ENCODE data around the gene GSX2.
A peak's percentile ranks its signal among the peaks of the same experiment; 100 is the strongest.
"Not testable (repeated sequence)": the region's sequence is repeated elsewhere in the genome, so short reads cannot be mapped to it uniquely, and the experiment has no call there.

Gene GSX2

DNA sequence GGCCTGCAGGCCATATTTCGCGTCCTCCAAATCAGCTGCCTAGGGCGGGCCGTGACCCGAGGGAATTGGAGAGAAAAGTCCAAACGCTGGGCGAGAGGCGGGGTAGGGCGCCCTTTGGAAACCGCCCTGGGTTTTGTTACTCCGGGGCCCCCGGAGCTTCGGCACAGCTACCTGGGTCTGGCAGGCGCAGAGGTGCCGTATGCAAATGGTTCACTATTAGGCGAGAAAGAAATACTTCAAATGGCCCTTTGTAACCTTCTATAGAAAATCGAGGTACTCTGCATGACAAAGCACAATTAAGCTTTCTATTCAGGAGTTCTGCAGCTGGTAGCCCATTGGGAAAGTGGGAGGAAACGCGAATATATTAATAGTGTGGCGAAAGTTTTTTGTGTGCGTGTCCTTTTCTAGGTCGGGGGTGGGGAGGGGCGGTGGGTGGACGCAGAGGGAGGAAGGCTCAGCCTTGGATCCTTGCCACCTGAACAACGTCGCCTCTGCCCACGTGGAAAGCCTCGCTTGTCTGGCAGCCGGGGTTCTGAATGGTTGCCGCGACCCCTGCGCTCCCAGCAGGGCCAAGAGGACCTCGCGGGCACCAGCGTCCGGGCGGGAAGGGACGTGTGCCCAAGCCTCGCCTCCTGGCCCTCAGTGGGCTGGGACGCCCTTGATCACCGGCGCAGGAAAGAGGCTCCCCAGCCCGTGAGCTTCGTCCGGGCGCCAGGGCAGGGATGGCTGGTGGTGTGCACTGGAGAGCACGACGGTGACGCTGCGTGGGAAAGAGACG lies 9.5 kb downstream of the GSX2 start:
- Histone ChIP-seq H3K9ac (ENCODE audit: low read depth, low read length) (no peak overlapping the region), H3K27me3 (ENCODE audit: insufficient read depth, low read length) (peaks cover 86% of the 10 kb centered on the region)

DNA sequence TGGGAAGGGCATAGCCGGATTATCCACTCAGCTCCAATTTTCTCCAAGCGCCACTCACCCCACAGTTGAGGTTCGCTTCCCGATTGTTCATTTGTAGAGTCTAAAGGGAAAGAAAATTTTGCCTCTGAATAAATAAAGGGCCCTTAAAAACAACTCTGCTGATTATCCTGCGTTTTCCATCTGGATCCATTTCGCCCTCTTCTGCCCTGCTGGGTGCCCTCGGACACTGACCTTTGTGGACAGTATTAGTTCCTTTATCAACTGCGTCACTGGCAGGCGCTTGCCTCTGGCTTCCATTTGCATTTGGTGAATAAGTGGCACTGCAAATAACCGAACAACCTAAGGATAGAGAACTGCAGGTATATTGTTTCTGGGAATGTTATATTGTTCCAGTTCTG lies 10.1 kb downstream of the GSX2 start:
- H3K4me3 ChIP-seq (ENCODE audit: low read length) = peak overlapping the region; percentile 50; the same call in 1 of the 2 replicates
- H3K27me3 ChIP-seq (ENCODE audit: insufficient read depth, low read length) = peaks cover 80% of the 10 kb centered on the region
- H3K27ac ChIP-seq (ENCODE audit: low read length) = no peak overlapping the region
- H3K9ac ChIP-seq (ENCODE audit: low read depth, low read length) = no peak overlapping the region
- no peaks in the 10 kb centered on the region for H3K36me3 ChIP-seq (ENCODE audit: insufficient read depth, low read depth, low read length)
- peaks cover 25% of the 10 kb centered on the region; the same call in 1 of the 2 replicates for H3K4me1 ChIP-seq (ENCODE audit: insufficient read depth, low read length)
- H3K9me3 ChIP-seq (ENCODE audit: insufficient read depth, low read depth, low read length) = no peaks in the 10 kb centered on the region

More for the DNA sequence above, 9.5 kb downstream of the GSX2 start:
- peak overlapping the region; percentile 50; the same call in 1 of the 2 replicates for H3K4me3 ChIP-seq (ENCODE audit: low read length)
- H3K27ac ChIP-seq (ENCODE audit: low read length) = no peak overlapping the region
- no peaks in the 10 kb centered on the region; the same call in 1 of the 2 replicates for H3K9me3 ChIP-seq (ENCODE audit: insufficient read depth, low read depth, low read length)
- no peaks in the 10 kb centered on the region for H3K36me3 ChIP-seq (ENCODE audit: insufficient read depth, low read depth, low read length)
- H3K4me1 ChIP-seq (ENCODE audit: insufficient read depth, low read length) = peaks cover 25% of the 10 kb centered on the region; the same call in 1 of the 2 replicates

DNA sequence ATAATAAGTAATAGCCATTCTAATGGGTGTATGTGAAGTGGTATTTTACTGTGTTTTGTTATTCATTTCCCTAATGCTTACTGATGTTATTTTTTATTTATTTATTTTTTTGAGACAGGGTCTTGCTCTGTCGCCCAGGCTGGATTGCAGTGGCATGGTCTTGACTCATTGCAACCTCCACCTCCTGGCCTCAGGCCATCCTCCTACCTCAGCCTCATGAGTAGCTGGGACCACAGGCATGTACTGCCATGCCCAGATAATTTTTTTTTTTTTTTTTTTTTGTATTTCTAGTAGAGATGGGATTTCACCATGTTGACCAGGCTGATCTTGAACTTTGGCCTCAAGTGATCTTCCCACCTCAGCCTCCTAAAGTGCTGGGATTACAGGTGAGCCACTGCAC lies 13.2 kb downstream of the GSX2 start:
- not testable (repeated sequence) for H3K9me3 ChIP-seq (ENCODE audit: insufficient read depth, low read depth, low read length); H3K4me3 ChIP-seq (ENCODE audit: low read length); H3K27ac ChIP-seq (ENCODE audit: low read length); H3K9ac ChIP-seq (ENCODE audit: low read depth, low read length); H3K36me3 ChIP-seq (ENCODE audit: insufficient read depth, low read depth, low read length)
- H3K27me3 ChIP-seq (ENCODE audit: insufficient read depth, low read length) = peaks cover 49% of the 10 kb centered on the region
- peaks cover 16% of the 10 kb centered on the region; the same call in 1 of the 2 replicates for H3K4me1 ChIP-seq (ENCODE audit: insufficient read depth, low read length)

DNA sequence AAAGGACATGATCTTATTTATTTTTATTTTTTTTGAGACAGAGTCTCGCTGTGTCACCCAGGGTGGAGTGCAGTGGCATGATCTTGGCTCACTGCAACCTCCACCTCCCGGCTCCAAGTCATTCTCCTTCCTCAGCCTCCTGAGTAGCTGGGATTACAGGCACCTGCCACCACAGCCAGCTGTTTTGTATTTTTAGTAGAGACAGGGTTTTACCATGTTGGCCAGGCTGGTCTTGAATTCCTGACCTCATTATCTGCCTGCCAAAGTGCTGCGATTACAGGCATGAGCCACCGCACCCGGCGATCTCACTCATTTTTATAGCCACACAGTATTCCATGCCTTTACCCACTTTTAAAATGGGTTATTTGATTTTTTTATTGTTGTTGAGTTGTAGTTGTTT lies 16.3 kb downstream of the GSX2 start:
- H3K27me3 ChIP-seq (ENCODE audit: insufficient read depth, low read length) = peaks cover 18% of the 10 kb centered on the region
- H3K4me3 ChIP-seq (ENCODE audit: low read length); H3K4me1 ChIP-seq (ENCODE audit: insufficient read depth, low read length); H3K9me3 ChIP-seq (ENCODE audit: insufficient read depth, low read depth, low read length); H3K36me3 ChIP-seq (ENCODE audit: insufficient read depth, low read depth, low read length); H3K27ac ChIP-seq (ENCODE audit: low read length); H3K9ac ChIP-seq (ENCODE audit: low read depth, low read length): not testable (repeated sequence)

DNA sequence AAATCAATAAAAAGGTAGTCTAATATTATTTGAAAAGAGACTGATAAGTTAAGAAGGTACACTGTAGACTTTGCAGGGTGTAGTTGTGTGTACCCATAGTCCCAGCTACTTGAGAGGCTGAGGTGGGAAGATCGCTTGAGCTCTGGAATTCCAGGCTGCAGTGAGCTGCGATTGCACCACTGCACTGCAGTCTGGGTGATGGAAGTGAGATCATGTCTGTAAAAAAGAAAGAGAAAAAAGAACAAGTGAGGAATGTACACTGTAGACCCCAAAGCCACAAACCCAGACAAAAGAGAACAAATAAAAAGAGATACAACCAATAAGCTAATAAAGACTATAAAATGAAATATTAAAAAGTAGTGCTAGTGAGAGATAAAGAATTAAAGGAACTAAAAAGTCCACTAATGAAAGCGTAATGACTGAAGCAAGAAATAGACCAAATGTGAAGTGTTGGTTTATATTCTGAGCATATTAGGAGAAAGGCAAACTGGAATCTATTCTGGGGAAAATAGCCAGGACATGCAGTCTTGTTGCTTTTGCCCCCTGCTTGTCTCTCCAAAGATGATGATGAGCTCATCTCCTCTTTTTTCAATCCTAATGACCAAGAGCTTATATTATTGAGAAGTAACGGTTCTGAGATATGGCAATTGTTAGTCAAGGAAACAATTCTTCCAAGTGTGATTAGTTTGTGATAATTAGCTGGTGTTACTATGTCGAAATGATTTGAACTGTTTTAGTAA lies 19.1 kb downstream of the GSX2 start:
- H3K9ac ChIP-seq (ENCODE audit: low read depth, low read length) = no peak overlapping the region
- H3K4me1 ChIP-seq (ENCODE audit: insufficient read depth, low read length) = no peaks in the 10 kb centered on the region
- H3K27me3 ChIP-seq (ENCODE audit: insufficient read depth, low read length) = no peaks in the 10 kb centered on the region
- H3K9me3 ChIP-seq (ENCODE audit: insufficient read depth, low read depth, low read length) = no peaks in the 10 kb centered on the region
- H3K36me3 ChIP-seq (ENCODE audit: insufficient read depth, low read depth, low read length) = no peaks in the 10 kb centered on the region
- no peak overlapping the region for H3K27ac ChIP-seq (ENCODE audit: low read length)
- no peak overlapping the region for H3K4me3 ChIP-seq (ENCODE audit: low read length)

DNA sequence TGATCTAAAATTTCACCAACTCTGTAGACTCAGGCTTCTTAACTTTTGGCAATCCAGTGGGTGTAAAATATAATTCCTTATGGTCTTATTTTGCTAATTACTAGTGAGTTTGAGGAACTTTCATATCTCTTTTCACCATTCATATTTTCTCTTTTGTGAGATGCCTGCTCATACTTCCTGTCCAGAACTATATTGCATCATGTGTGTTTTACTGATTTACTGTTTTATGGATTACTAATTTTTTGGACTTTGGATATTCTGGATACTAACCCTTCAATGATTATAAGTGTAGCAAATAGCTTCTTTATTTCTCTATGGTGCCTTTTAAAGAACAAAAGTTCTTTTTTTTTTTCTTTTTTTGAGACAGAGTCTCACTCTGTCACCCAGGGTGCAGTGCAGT lies 20.6 kb downstream of the GSX2 start:
- Histone ChIP-seq H3K27ac (ENCODE audit: low read length) (no peak overlapping the region), H3K27me3 (ENCODE audit: insufficient read depth, low read length) (no peaks in the 10 kb centered on the region)

DNA sequence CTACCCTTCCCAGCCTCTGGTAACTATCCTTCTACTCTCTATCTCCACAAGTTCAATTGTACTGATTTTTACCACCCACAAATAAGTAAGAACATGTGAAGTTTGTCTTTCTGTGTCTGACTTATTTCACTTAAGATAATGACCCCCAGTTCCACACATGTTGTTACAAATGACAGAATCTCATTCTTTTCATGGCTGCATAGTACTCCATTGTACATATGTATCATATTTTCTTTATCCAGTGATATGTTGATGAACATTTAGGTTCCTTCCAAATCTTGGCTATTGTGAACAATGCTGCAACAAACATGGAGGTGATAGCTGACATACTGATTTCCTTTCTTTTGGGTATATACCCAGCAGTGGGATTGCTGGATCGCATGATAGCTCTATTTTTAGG lies 27.7 kb downstream of the GSX2 start:
- Histone ChIP-seq H3K36me3 (ENCODE audit: insufficient read depth, low read depth, low read length) (no peaks in the 10 kb centered on the region), H3K9me3 (ENCODE audit: insufficient read depth, low read depth, low read length) (no peaks in the 10 kb centered on the region), H3K9ac (ENCODE audit: low read depth, low read length) (no peak overlapping the region), H3K4me3 (ENCODE audit: low read length) (no peak overlapping the region), H3K27me3 (ENCODE audit: insufficient read depth, low read length) (no peaks in the 10 kb centered on the region), H3K27ac (ENCODE audit: low read length) (no peak overlapping the region), H3K4me1 (ENCODE audit: insufficient read depth, low read length) (no peaks in the 10 kb centered on the region)

More for the DNA sequence above, 20.6 kb downstream of the GSX2 start:
- H3K4me3 ChIP-seq (ENCODE audit: low read length) = no peak overlapping the region
- H3K9ac ChIP-seq (ENCODE audit: low read depth, low read length) = no peak overlapping the region
- no peaks in the 10 kb centered on the region for H3K36me3 ChIP-seq (ENCODE audit: insufficient read depth, low read depth, low read length)
- no peaks in the 10 kb centered on the region for H3K4me1 ChIP-seq (ENCODE audit: insufficient read depth, low read length)
- no peaks in the 10 kb centered on the region for H3K9me3 ChIP-seq (ENCODE audit: insufficient read depth, low read depth, low read length)

DNA sequence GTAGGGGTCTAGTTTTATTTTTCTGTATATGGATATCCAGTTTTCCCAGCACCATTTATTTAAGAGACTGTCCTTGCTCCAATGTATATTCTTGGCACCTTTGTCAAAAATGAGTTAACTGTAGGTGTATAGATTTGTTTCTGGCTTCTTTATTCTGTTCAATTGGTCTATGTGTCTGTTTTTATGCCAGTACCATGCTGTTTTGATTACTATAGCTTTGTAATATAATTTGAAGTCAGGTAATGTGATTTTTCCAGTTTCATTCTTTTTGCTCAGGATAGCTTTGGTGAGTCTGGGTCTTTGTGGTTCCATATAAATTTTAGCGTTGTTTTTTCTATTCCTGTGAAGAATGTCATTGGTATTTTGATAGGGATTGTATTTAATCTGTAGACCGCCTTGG lies 28.7 kb downstream of the GSX2 start:
- H3K27ac ChIP-seq (ENCODE audit: low read length); H3K27me3 ChIP-seq (ENCODE audit: insufficient read depth, low read length); H3K9ac ChIP-seq (ENCODE audit: low read depth, low read length); H3K4me1 ChIP-seq (ENCODE audit: insufficient read depth, low read length); H3K36me3 ChIP-seq (ENCODE audit: insufficient read depth, low read depth, low read length); H3K9me3 ChIP-seq (ENCODE audit: insufficient read depth, low read depth, low read length); H3K4me3 ChIP-seq (ENCODE audit: low read length): not testable (repeated sequence)

DNA sequence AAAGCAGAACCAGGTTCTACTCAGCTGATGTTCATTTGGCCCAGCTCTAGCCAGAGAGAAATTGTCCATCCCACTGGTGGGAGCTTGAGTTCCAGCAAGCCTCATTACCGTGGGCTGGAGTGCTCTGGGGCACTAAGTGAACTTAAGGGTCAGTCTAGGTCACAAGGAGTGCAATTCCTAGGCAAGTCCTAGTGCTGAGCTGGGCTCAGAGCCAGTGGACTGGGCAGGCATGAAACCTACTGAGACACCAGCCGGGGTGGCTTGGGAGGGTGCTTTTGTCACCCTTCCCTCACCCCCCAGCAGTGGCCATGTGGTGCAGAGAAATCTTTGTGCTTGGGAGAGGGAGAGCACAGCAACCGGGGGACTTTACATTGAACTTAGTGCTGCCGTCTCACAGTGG lies 39.4 kb downstream of the GSX2 start:
- H3K9ac ChIP-seq (ENCODE audit: low read depth, low read length) = no peak overlapping the region
- H3K36me3 ChIP-seq (ENCODE audit: insufficient read depth, low read depth, low read length) = no peaks in the 10 kb centered on the region
- H3K4me1 ChIP-seq (ENCODE audit: insufficient read depth, low read length) = no peaks in the 10 kb centered on the region
- no peak overlapping the region for H3K4me3 ChIP-seq (ENCODE audit: low read length)
- no peak overlapping the region for H3K27ac ChIP-seq (ENCODE audit: low read length)
- no peaks in the 10 kb centered on the region for H3K27me3 ChIP-seq (ENCODE audit: insufficient read depth, low read length)
- no peaks in the 10 kb centered on the region for H3K9me3 ChIP-seq (ENCODE audit: insufficient read depth, low read depth, low read length)

DNA sequence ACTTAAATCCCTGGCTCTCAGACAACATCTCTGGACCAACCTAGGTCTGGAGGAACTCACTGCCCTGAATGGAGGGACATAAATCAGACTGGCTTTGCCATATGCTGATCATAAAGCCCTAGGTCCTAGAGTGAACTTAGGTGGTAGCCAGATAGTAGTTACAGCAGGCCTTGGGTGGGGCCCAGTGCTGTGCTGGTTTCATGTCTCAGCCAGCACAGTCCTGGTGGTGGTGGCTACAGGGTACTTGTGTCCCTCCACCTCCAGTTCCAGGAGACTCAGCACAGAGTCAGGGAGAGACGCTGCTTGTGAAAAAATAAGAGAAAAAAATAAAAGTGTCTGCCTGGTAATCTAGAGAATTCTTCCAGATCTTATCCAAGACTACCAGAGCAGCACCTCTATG lies 40.3 kb downstream of the GSX2 start:
- Histone ChIP-seq H3K9ac (ENCODE audit: low read depth, low read length) (no peak overlapping the region), H3K27ac (ENCODE audit: low read length) (no peak overlapping the region), H3K27me3 (ENCODE audit: insufficient read depth, low read length) (no peaks in the 10 kb centered on the region), H3K4me3 (ENCODE audit: low read length) (no peak overlapping the region), H3K36me3 (ENCODE audit: insufficient read depth, low read depth, low read length) (no peaks in the 10 kb centered on the region), H3K9me3 (ENCODE audit: insufficient read depth, low read depth, low read length) (no peaks in the 10 kb centered on the region), H3K4me1 (ENCODE audit: insufficient read depth, low read length) (no peaks in the 10 kb centered on the region)

DNA sequence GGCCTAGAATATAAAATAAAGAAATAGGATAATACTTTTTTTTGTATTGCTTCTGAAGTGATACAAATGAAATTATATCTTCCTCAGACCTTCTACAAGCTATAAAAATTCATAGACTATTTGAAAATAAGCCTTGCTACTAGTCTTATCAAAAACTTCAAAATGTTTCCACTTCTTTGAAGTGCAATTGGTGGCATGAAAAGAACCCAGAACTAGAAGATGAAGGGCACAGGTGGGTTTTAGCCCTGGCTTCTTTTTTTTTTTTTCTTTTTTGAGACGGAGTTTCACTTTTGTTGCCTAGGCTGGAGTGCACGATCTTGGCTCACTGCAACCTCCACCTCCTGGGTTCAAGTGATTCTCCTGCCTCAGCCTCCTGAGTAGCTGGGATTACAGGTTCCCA lies 44.2 kb downstream of the GSX2 start:
- Histone ChIP-seq H3K27ac (ENCODE audit: low read length) (no peak overlapping the region), H3K9ac (ENCODE audit: low read depth, low read length) (no peak overlapping the region), H3K4me1 (ENCODE audit: insufficient read depth, low read length) (no peaks in the 10 kb centered on the region), H3K27me3 (ENCODE audit: insufficient read depth, low read length) (no peaks in the 10 kb centered on the region), H3K9me3 (ENCODE audit: insufficient read depth, low read depth, low read length) (no peaks in the 10 kb centered on the region), H3K36me3 (ENCODE audit: insufficient read depth, low read depth, low read length) (no peaks in the 10 kb centered on the region), H3K4me3 (ENCODE audit: low read length) (no peak overlapping the region)

DNA sequence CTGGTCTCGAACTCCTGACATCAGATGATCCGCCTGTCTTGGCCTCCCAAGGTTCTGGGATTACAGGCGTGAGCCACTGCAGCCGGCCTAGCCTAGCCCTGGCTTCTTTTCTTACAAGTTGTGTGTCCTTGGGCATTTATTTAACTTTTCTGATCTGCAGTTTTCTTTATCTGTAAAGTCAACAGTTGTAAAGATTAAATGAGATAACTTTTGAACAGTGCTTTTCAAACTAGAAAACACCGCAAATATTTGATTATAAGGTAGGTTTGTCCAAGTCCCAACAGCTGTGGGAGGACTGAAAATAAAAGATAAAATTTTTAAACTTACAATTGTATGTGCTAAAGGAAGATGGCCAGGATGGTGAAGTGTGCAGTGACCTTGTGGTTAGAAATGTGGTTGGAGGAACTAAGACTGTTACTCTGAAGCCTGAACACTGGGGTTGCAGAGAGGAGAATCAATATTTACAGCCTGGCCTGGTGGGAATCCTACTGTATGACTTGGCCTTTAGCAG lies 44.8 kb downstream of the GSX2 start:
- Histone ChIP-seq H3K4me1 (ENCODE audit: insufficient read depth, low read length) (no peaks in the 10 kb centered on the region), H3K9me3 (ENCODE audit: insufficient read depth, low read depth, low read length) (no peaks in the 10 kb centered on the region), H3K27me3 (ENCODE audit: insufficient read depth, low read length) (no peaks in the 10 kb centered on the region), H3K4me3 (ENCODE audit: low read length) (no peak overlapping the region), H3K9ac (ENCODE audit: low read depth, low read length) (no peak overlapping the region), H3K27ac (ENCODE audit: low read length) (no peak overlapping the region), H3K36me3 (ENCODE audit: insufficient read depth, low read depth, low read length) (no peaks in the 10 kb centered on the region)

Data from iPS-20b (cell line).